Measurements from ENCODE around the gene GNG12. TPM values are rescaled to one million over a fixed set of nuclear protein-coding genes. Genes with fewer than 3 reads are reported as not detected.
"Not testable (repeated sequence)": the region's sequence is repeated elsewhere in the genome, so short reads cannot be mapped to it uniquely, and the experiment has no call there.

GNG12 gene
- total RNA-seq, 1 donor from 2014 or later = 17.3 TPM

- no peak for DNase-seq (ENCODE audit: low spot score)
- ATAC-seq = no peak
These were observed 166.6 kb downstream of the GNG12 start for GRCh38 chr1:67666636-67667035.

GRCh38 chr1:67665307-67665706, 168.0 kb downstream of the GNG12 start:
- not testable (repeated sequence) for DNase-seq (ENCODE audit: low spot score); ATAC-seq

GRCh38 chr1:67664048-67664447, 169.2 kb downstream of the GNG12 start:
- DNase-seq (ENCODE audit: low spot score) (no peak), ATAC-seq (no peak)

- ATAC-seq (no peak), DNase-seq (ENCODE audit: low spot score) (no peak)
These were observed 170.4 kb downstream of the GNG12 start for GRCh38 chr1:67662884-67663283.

- ATAC-seq (peak; percentile 64), DNase-seq (ENCODE audit: low spot score) (no peak)
These were observed 174.0 kb downstream of the GNG12 start for GRCh38 chr1:67659229-67659628.

- not testable (repeated sequence) for ATAC-seq; DNase-seq (ENCODE audit: low spot score)
These were observed 176.1 kb downstream of the GNG12 start for GRCh38 chr1:67657152-67657551.

- DNase-seq (ENCODE audit: low spot score) (no peak), ATAC-seq (no peak)
These were observed 177.7 kb downstream of the GNG12 start for GRCh38 chr1:67655581-67655980.

GRCh38 chr1:67653304-67653703, 180.0 kb downstream of the GNG12 start:
- DNase-seq (ENCODE audit: low spot score) (no peak), ATAC-seq (no peak)

GRCh38 chr1:67652800-67653199, 180.5 kb downstream of the GNG12 start:
- no peak for ATAC-seq
- no peak for DNase-seq (ENCODE audit: low spot score)

Other genes starting within 250 kb of the GNG12 start
- gene GADD45A, start 148.3 kb downstream of the GNG12 start, total RNA-seq = 58.6 TPM
- gene DIRAS3, start 217.2 kb upstream of the GNG12 start, total RNA-seq = 3.9 TPM

All from left lobe of liver (tissue), 2 donors.